Fibroblast of lung (primary cell): ENCODE measurements around the gene VAMP3. TPM values are rescaled to one million over a fixed set of nuclear protein-coding genes. Genes with fewer than 3 reads are reported as not detected.

Experiments used
- DNase-seq, 2 donors: peaks; one replicate each; pipeline versions ENCODE4 v3.0.0 to v3.0.0-alpha.2; 2010; ENCODE audit warnings: low read depth in 2 of 2
- H2AFZ ChIP-seq: 2 replicates; pipeline ENCODE4 v1.5.1; 2012; ENCODE audit warnings: low read length, control low read depth, inconsistent platforms
- H3K27ac ChIP-seq: 2 replicates; pipeline ENCODE4 v1.5.1; 2011; ENCODE audit warnings: low read length, control low read depth; ENCODE audit not compliant: insufficient read depth
- H3K27me3 ChIP-seq: 2 replicates; pipeline ENCODE4 v1.5.1; 2011; ENCODE audit warnings: mild to moderate bottlenecking, low read length; ENCODE audit not compliant: control insufficient read depth, insufficient read depth
- H3K36me3 ChIP-seq: 2 replicates; pipeline ENCODE4 v1.5.1; 2011; ENCODE audit warnings: low read length; ENCODE audit not compliant: control insufficient read depth, insufficient read depth
- H3K4me1 ChIP-seq: 2 replicates; pipeline ENCODE4 v1.5.1; 2011; ENCODE audit warnings: low read length; ENCODE audit not compliant: control insufficient read depth, insufficient read depth; ENCODE audit errors: extremely low read depth
- H3K4me2 ChIP-seq: 2 replicates; pipeline ENCODE4 v1.5.1; 2011; ENCODE audit warnings: low read length, control low read depth; ENCODE audit not compliant: insufficient read depth; ENCODE audit errors: extremely low read depth
- H3K4me3 ChIP-seq, 4 experiments: fragments of 200-600 bp in 1 of 4; sonication (generic) in 1 of 4; replicated peaks in 1 of 4; 2 replicates each; pipeline ENCODE4 v1.5.1; 2011 to 2016; ENCODE audit warnings: low read length in 4 of 4, low read depth in 3 of 4, mild to moderate bottlenecking in 3 of 4, control low read depth in 2 of 4, inconsistent platforms in 1 of 4, mixed read lengths in 1 of 4; ENCODE audit not compliant: insufficient read depth in 1 of 4; ENCODE audit errors: control extremely low read depth in 1 of 4
- H3K79me2 ChIP-seq: 2 replicates; pipeline ENCODE4 v1.5.1; 2012; ENCODE audit warnings: mild to moderate bottlenecking, low read length, inconsistent platforms; ENCODE audit not compliant: control insufficient read depth, insufficient read depth
- H3K9ac ChIP-seq: 2 replicates; pipeline ENCODE4 v1.5.1; 2011; ENCODE audit warnings: mild to moderate bottlenecking, low read length, control low read depth; ENCODE audit not compliant: insufficient read depth
- H3K9me3 ChIP-seq: 2 replicates; pipeline ENCODE4 v1.5.1; 2012; ENCODE audit warnings: low read depth, low read length; ENCODE audit not compliant: control insufficient read depth, insufficient read depth
- H4K20me1 ChIP-seq: 2 replicates; pipeline ENCODE4 v1.5.1; 2011; ENCODE audit warnings: low read length; ENCODE audit not compliant: control insufficient read depth, insufficient read depth; ENCODE audit errors: extremely low read depth
- EZH2 ChIP-seq: IDR thresholded peaks from 2 replicates; pipeline ENCODE4 v1.5.1; 2012; ENCODE audit warnings: low read length, control low read depth, mild to moderate bottlenecking; ENCODE audit errors: missing control alignments
- polyA plus RNA-seq, 2 donors: library from polyadenylated mRNA; depleted of rRNA in 1 of 2; stranded (reverse) in 1 of 2; unstranded in 1 of 2; fragments of >200 nt; gene quantifications; 2 replicates each; pipeline ENCODE4 v1.2.1, GENCODE V29; 2011 to 2012; ENCODE audit warnings: missing spikeins in 1 of 2
- total RNA-seq: library from RNA; depleted of rRNA; stranded (reverse); fragments of >200 nt; gene quantifications from 2 replicates; pipeline ENCODE4 v1.2.1, GENCODE V29; 2014
- TF ChIP-seq, protein P1 (sequence below), 2 donors: IDR thresholded peaks in 1 of 2; conservative IDR thresholded peaks in 1 of 2; 1 replicate in 1 of 2; 2 replicates in 1 of 2; pipeline ENCODE4 v1.5.1; 2011 to 2012; ENCODE audit warnings: low read length in 2 of 2, control low read depth in 1 of 2, inconsistent platforms in 1 of 2, low read depth in 1 of 2, mild to moderate bottlenecking in 1 of 2

Gene VAMP3
- total and polyA plus RNA-seq, 2 donors (not counting 1 experiment from before 2014, with no cell fraction given): 106 to 257 TPM

DNA sequence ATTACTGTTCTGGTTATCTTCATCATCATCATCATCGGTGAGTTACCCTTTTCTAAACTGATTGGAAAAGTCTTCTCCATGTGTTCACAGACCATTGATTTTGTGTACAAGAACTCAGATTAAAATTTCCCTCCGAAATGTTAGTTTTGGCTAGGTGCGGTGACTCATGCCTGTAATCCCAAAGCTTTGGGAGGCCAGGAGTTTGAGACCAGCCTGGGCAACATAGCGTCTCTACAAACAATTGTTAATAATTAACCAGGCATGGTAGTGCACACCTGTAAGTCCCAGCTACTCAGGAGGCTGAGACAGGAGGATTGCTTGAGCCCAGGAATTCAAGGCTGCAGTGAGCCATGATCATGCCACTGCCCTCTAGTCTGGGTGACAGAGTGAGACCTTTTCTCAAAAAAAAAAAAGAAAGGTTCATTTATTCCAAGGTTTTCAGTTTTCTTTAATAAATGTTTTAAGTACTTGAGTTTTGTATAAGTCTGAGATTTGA lies 7.1 kb downstream of the VAMP3 start:
- TF ChIP-seq, protein P1, sequence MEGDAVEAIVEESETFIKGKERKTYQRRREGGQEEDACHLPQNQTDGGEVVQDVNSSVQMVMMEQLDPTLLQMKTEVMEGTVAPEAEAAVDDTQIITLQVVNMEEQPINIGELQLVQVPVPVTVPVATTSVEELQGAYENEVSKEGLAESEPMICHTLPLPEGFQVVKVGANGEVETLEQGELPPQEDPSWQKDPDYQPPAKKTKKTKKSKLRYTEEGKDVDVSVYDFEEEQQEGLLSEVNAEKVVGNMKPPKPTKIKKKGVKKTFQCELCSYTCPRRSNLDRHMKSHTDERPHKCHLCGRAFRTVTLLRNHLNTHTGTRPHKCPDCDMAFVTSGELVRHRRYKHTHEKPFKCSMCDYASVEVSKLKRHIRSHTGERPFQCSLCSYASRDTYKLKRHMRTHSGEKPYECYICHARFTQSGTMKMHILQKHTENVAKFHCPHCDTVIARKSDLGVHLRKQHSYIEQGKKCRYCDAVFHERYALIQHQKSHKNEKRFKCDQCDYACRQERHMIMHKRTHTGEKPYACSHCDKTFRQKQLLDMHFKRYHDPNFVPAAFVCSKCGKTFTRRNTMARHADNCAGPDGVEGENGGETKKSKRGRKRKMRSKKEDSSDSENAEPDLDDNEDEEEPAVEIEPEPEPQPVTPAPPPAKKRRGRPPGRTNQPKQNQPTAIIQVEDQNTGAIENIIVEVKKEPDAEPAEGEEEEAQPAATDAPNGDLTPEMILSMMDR (conservative IDR thresholded peaks at IDR 0.05 in 1 of 2, IDR thresholded peaks at IDR 0.05 in 1 of 2; ENCODE audit: low read depth in 1 of 2, low read length in 2 of 2): no peak
- no peak for TF ChIP-seq EZH2
- peaks cover 13% of the 10 kb centered on the region for H3K36me3 ChIP-seq
- no peak overlapping the region for H3K4me2 ChIP-seq
- peaks cover 2% of the 10 kb centered on the region for H3K4me1 ChIP-seq
- H4K20me1 ChIP-seq: no peaks in the 10 kb centered on the region
- H3K9me3 ChIP-seq: no peaks in the 10 kb centered on the region
- no peak overlapping the region for H3K27ac ChIP-seq
- H2AFZ ChIP-seq: no peak overlapping the region
- no peak overlapping the region for H3K4me3 ChIP-seq
- no peaks in the 10 kb centered on the region for H3K27me3 ChIP-seq
- DNase-seq: no peak
- H3K79me2 ChIP-seq: peaks cover 18% of the 10 kb centered on the region
- no peak overlapping the region for H3K9ac ChIP-seq

DNA sequence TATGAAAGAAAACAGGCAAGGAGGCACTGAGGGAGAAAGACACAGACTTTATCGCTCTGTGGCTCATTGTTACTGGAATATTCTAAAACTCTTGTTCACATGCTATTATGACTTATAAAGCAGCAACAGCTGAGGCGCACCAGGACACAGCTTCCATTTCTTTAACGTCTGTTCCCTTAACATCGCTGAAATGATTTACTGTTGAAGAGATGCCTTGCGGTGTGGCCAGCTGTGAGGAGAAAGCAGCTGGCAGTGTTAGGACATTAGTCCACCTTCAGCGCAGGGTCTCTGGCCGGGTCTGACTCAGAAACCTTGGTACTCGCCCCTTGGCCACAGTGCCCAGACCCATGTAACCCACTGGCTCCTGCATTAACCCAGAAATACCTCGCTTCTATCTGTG lies 9.9 kb downstream of the VAMP3 start:
- no peak overlapping the region for H3K9ac ChIP-seq
- no peaks in the 10 kb centered on the region for H4K20me1 ChIP-seq
- H3K36me3 ChIP-seq: peaks cover 13% of the 10 kb centered on the region
- TF ChIP-seq, protein P1 (conservative IDR thresholded peaks at IDR 0.05 in 1 of 2, IDR thresholded peaks at IDR 0.05 in 1 of 2; ENCODE audit: low read depth in 1 of 2, low read length in 2 of 2): no peak
- TF ChIP-seq EZH2: no peak
- H3K4me2 ChIP-seq: no peak overlapping the region
- H3K4me3 ChIP-seq: no peak overlapping the region
- peaks cover 2% of the 10 kb centered on the region for H3K79me2 ChIP-seq
- no peaks in the 10 kb centered on the region for H3K27me3 ChIP-seq
- no peak for DNase-seq
- no peaks in the 10 kb centered on the region for H3K9me3 ChIP-seq
- no peak overlapping the region for H2AFZ ChIP-seq
- peaks cover 3% of the 10 kb centered on the region for H3K4me1 ChIP-seq
- H3K27ac ChIP-seq: no peak overlapping the region

GRCh38 chr1:7781501-7781900 lies 10.4 kb downstream of the VAMP3 start:
- Histone ChIP-seq H3K27ac (no peak overlapping the region), H3K9ac (no peak overlapping the region), H3K36me3 (peaks cover 13% of the 10 kb centered on the region), H3K9me3 (no peaks in the 10 kb centered on the region), H3K4me3 (no peak overlapping the region), H3K27me3 (no peaks in the 10 kb centered on the region), H3K4me2 (no peak overlapping the region), H2AFZ (no peak overlapping the region), H3K4me1 (peaks cover 3% of the 10 kb centered on the region), H4K20me1 (no peaks in the 10 kb centered on the region), H3K79me2 (no peaks in the 10 kb centered on the region)
- TF ChIP-seq, protein P1 (conservative IDR thresholded peaks at IDR 0.05 in 1 of 2, IDR thresholded peaks at IDR 0.05 in 1 of 2; ENCODE audit: low read depth in 1 of 2, low read length in 2 of 2): no peak
- no peak for TF ChIP-seq EZH2
- DNase-seq: no peak
